ENCODE measurements around the gene PRDM7.
"Not testable (repeated sequence)": the region's sequence is repeated elsewhere in the genome, so short reads cannot be mapped to it uniquely, and the experiment has no call there.

The PRDM7 gene

DNA sequence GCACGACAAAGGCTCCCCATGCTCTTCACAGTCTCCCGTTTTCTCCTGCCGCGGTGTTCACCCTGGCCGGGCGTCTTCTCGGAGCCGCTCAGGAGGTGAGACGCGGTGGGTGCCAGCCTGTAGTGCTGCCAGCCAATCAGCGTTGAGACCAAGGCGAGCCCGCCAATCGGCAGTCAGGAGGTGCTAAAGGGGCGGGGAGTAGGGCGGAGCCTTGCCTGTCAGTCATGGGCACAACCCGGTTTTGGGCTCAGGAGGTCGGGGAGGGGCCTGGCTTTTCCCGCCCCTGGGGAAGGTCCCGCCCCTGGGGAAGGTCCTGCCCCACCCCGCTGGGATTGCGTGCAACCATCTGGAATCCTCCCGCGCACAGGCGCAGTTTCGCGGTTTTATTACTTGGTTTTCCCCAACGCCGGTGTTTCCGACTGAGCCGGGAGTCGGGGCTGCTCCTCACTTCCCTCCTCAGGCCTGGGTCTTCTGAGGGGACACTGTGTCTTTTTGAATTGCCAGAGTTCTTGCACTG, at the start of gene PRDM7:
Gene PRDM7 (minus strand): TSS at position 92 of the 517 bp plus-strand sequence. CDS start 1,421 bp downstream, outside the sequence.
- Histone ChIP-seq H2AFZ (ENCODE audit: low read depth, low read length) (peak within 1 kb of the TSS; percentile 70), H3K4me3 (ENCODE audit: low read depth in 1 of 2, low read length in 2 of 2) (peak within 1 kb of the TSS; percentile 3 to 54; a peak in 2 of 4 replicates), H3K4me1 (ENCODE audit: insufficient read depth, low read length) (peaks cover 28% of the 10 kb centered on the region), H3K9me3 (ENCODE audit: insufficient read depth, low read length, severe bottlenecking) (no peaks in the 10 kb centered on the region), H3K4me2 (ENCODE audit: insufficient read depth, low read length) (peak within 1 kb of the TSS; percentile 76), H3K27ac (ENCODE audit: low read length) (no peak within 1 kb of the TSS), H3K79me2 (ENCODE audit: insufficient read depth, low read length) (no peaks in the 10 kb centered on the region), H4K20me1 (ENCODE audit: insufficient read depth, low read length) (no peaks in the 10 kb centered on the region), H3K9ac (ENCODE audit: low read depth, low read length) (peak within 1 kb of the TSS; percentile 41), H3K36me3 (ENCODE audit: insufficient read depth, low read length) (no peaks in the 10 kb centered on the region), H3K27me3 (ENCODE audit: insufficient read depth, low read length, poor library complexity) (peaks cover 21% of the 10 kb centered on the region)
- TF ChIP-seq EZH2 (IDR thresholded peaks at IDR 0.05; ENCODE audit: borderline replicate concordance, low read depth, low read length, severe bottlenecking): no peak
- TF ChIP-seq, protein P1, sequence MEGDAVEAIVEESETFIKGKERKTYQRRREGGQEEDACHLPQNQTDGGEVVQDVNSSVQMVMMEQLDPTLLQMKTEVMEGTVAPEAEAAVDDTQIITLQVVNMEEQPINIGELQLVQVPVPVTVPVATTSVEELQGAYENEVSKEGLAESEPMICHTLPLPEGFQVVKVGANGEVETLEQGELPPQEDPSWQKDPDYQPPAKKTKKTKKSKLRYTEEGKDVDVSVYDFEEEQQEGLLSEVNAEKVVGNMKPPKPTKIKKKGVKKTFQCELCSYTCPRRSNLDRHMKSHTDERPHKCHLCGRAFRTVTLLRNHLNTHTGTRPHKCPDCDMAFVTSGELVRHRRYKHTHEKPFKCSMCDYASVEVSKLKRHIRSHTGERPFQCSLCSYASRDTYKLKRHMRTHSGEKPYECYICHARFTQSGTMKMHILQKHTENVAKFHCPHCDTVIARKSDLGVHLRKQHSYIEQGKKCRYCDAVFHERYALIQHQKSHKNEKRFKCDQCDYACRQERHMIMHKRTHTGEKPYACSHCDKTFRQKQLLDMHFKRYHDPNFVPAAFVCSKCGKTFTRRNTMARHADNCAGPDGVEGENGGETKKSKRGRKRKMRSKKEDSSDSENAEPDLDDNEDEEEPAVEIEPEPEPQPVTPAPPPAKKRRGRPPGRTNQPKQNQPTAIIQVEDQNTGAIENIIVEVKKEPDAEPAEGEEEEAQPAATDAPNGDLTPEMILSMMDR (IDR thresholded peaks at IDR 0.05; ENCODE audit: borderline replicate concordance, extremely low read depth, low read length, poor library complexity, severe bottlenecking): no peak
- DNase-seq: peak; percentile 98
- peak; percentile 96 for ATAC-seq (ENCODE audit: insufficient read depth, low read depth)

DNA sequence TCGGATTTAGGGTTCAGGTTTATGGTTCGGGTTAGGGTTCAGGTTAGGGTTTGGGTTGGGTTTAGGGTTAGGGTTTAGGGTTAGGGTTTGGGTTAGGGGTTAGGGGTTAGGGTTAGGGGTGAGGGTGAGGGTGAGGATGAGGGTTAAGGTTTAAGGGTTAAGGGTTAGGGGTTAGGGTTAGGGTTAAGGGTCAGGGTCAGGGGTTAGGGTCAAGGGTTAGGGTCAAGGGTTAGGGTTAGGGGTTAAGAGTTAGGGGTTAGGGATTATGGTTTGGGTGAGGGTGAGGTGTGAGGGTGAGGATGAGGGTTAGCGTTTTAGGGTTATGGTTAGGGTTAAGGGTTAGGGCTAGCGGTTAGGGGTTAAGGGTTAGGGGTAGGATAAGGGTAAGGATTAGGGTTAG, 44.7 kb upstream of the PRDM7 start:
- not testable (repeated sequence) for H3K4me2 ChIP-seq (ENCODE audit: insufficient read depth, low read length); ATAC-seq (ENCODE audit: insufficient read depth, low read depth); H3K36me3 ChIP-seq (ENCODE audit: insufficient read depth, low read length); H3K9me3 ChIP-seq (ENCODE audit: insufficient read depth, low read length, severe bottlenecking); H3K4me1 ChIP-seq (ENCODE audit: insufficient read depth, low read length); H3K4me3 ChIP-seq (ENCODE audit: low read depth in 1 of 2, low read length in 2 of 2); H3K27ac ChIP-seq (ENCODE audit: low read length); H3K79me2 ChIP-seq (ENCODE audit: insufficient read depth, low read length); H3K9ac ChIP-seq (ENCODE audit: low read depth, low read length); H4K20me1 ChIP-seq (ENCODE audit: insufficient read depth, low read length); DNase-seq; H2AFZ ChIP-seq (ENCODE audit: low read depth, low read length); H3K27me3 ChIP-seq (ENCODE audit: insufficient read depth, low read length, poor library complexity)

DNA sequence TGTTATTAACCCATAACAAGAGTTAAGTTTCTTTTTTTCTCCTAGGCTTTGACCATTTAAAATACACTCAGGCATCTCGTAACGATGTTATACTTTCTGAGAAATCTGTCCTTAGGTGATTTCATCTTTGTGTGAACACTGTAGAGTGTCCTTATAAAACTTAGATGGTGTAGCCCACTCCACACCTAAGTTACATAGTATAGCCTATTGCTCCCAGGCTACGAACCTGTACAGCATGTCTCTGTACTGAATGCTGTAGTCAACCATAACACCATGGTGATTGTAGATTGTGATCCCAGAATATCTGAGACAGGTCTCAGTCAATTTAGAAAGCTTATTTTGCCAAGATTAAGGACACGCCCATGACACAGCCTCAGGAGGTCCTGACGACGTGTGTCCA, 30.5 kb upstream of the PRDM7 start:
- not testable (repeated sequence) for H3K9ac ChIP-seq (ENCODE audit: low read depth, low read length); H3K9me3 ChIP-seq (ENCODE audit: insufficient read depth, low read length, severe bottlenecking); H3K27me3 ChIP-seq (ENCODE audit: insufficient read depth, low read length, poor library complexity); H3K79me2 ChIP-seq (ENCODE audit: insufficient read depth, low read length); H4K20me1 ChIP-seq (ENCODE audit: insufficient read depth, low read length); H3K4me3 ChIP-seq (ENCODE audit: low read depth in 1 of 2, low read length in 2 of 2); H2AFZ ChIP-seq (ENCODE audit: low read depth, low read length); H3K4me2 ChIP-seq (ENCODE audit: insufficient read depth, low read length); ATAC-seq (ENCODE audit: insufficient read depth, low read depth); H3K4me1 ChIP-seq (ENCODE audit: insufficient read depth, low read length); H3K36me3 ChIP-seq (ENCODE audit: insufficient read depth, low read length); H3K27ac ChIP-seq (ENCODE audit: low read length); DNase-seq

DNA sequence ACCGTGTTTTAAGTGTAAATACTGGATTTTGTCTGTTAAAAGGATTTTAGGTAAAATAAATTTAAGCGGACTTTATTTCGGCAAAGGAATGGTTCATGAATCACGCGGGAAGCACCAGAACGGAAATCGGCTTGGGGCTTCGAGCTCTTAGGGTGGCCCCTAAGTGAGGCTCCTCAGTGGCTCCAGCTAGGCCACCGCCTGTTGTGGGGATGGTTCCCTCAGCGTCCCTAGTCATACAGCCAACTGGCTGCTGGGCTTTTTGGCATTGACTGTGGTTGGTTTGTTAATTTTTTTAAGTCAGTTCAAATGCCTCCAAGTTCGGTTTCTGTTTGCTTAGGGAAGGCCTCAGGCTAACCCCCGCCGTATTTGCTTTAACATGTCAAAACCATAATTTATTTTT, 29.9 kb upstream of the PRDM7 start:
- not testable (repeated sequence) for H3K4me2 ChIP-seq (ENCODE audit: insufficient read depth, low read length); ATAC-seq (ENCODE audit: insufficient read depth, low read depth); H2AFZ ChIP-seq (ENCODE audit: low read depth, low read length); DNase-seq; H3K9ac ChIP-seq (ENCODE audit: low read depth, low read length); H4K20me1 ChIP-seq (ENCODE audit: insufficient read depth, low read length); H3K79me2 ChIP-seq (ENCODE audit: insufficient read depth, low read length); H3K27ac ChIP-seq (ENCODE audit: low read length); H3K4me3 ChIP-seq (ENCODE audit: low read depth in 1 of 2, low read length in 2 of 2); H3K9me3 ChIP-seq (ENCODE audit: insufficient read depth, low read length, severe bottlenecking); H3K36me3 ChIP-seq (ENCODE audit: insufficient read depth, low read length); H3K4me1 ChIP-seq (ENCODE audit: insufficient read depth, low read length); H3K27me3 ChIP-seq (ENCODE audit: insufficient read depth, low read length, poor library complexity)

DNA sequence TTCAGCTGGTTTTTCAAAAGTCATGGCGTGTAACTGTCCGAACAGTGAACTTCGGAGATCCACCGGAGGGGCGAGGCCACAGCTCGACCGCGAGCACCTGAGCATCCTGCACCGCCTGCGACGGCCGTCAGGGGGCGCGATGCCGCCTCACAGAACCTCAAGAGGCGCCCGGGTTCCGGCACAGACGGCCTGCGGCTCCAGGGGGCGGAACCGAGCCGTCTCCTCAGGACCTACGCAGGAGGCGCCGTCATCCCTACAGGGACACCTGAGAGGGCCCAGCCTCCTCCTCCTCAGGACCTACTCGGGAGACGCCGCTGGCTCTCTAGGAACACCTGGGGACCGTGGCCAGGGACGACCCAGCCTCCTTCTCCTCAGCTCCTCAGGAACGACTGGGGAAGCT, 29.1 kb upstream of the PRDM7 start:
- not testable (repeated sequence) for H2AFZ ChIP-seq (ENCODE audit: low read depth, low read length); H3K27me3 ChIP-seq (ENCODE audit: insufficient read depth, low read length, poor library complexity); H3K4me1 ChIP-seq (ENCODE audit: insufficient read depth, low read length); H3K9me3 ChIP-seq (ENCODE audit: insufficient read depth, low read length, severe bottlenecking); H3K4me3 ChIP-seq (ENCODE audit: low read depth in 1 of 2, low read length in 2 of 2); H3K4me2 ChIP-seq (ENCODE audit: insufficient read depth, low read length); H3K9ac ChIP-seq (ENCODE audit: low read depth, low read length); H4K20me1 ChIP-seq (ENCODE audit: insufficient read depth, low read length); H3K79me2 ChIP-seq (ENCODE audit: insufficient read depth, low read length); H3K36me3 ChIP-seq (ENCODE audit: insufficient read depth, low read length); H3K27ac ChIP-seq (ENCODE audit: low read length)
- TF ChIP-seq, protein P1 (IDR thresholded peaks at IDR 0.05; ENCODE audit: borderline replicate concordance, extremely low read depth, low read length, poor library complexity, severe bottlenecking): peak; percentile 13
- peak; percentile 74 for ATAC-seq (ENCODE audit: insufficient read depth, low read depth)
- peak; percentile 48 for DNase-seq

DNA sequence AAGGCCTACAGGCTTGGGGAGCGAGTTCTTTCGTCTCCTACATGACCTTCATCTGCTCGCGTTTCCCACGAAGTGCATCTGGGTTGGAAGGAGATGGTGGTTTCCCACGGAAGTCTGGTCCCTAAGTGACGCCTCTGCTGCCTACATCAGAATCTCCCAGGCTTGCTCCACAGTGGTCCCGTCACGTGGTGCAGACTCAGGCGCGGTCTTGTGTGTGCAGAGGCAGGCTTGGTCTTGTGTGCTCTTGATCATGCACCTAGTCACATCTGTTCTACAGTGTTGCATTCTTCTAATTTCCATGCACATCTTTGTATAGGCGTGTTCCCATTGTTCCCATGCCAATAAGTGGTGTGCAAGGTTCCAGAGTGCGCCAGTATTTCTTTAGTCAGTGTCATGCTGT, 27.6 kb upstream of the PRDM7 start:
- H3K27me3 ChIP-seq (ENCODE audit: insufficient read depth, low read length, poor library complexity); ATAC-seq (ENCODE audit: insufficient read depth, low read depth); H3K4me3 ChIP-seq (ENCODE audit: low read depth in 1 of 2, low read length in 2 of 2); H3K4me2 ChIP-seq (ENCODE audit: insufficient read depth, low read length); H3K9me3 ChIP-seq (ENCODE audit: insufficient read depth, low read length, severe bottlenecking); H3K79me2 ChIP-seq (ENCODE audit: insufficient read depth, low read length); H3K27ac ChIP-seq (ENCODE audit: low read length); H4K20me1 ChIP-seq (ENCODE audit: insufficient read depth, low read length); DNase-seq; H3K9ac ChIP-seq (ENCODE audit: low read depth, low read length); H3K36me3 ChIP-seq (ENCODE audit: insufficient read depth, low read length); H3K4me1 ChIP-seq (ENCODE audit: insufficient read depth, low read length); H2AFZ ChIP-seq (ENCODE audit: low read depth, low read length): not testable (repeated sequence)
